GM19467 (cell line): ENCODE data around the gene ARL4C.

Experiments
- ATAC-seq: cut with Tn5 transposase; IDR thresholded peaks from one replicate; pipeline ENCODE4 v1.9.1; 2021; ENCODE audit warnings: mild to moderate bottlenecking, moderate library complexity; ENCODE audit not compliant: unreplicated experiment

ARL4C gene

GRCh38 chr2:234496835-234497593 lies at the start of gene ARL4C:
ARL4C (minus strand) TSS chr2:234497081; CDS start chr2:234496586, 495 bp downstream.
- ATAC-seq, result peak; percentile 49

GRCh38 chr2:234544659-234545611 lies 48.1 kb upstream of the ARL4C start:
- no peak for ATAC-seq

GRCh38 chr2:234542742-234543141 lies 45.9 kb upstream of the ARL4C start:
- no peak for ATAC-seq

GRCh38 chr2:234537929-234538328 lies 41.0 kb upstream of the ARL4C start:
- no peak for ATAC-seq

GRCh38 chr2:234536178-234536965 lies 39.5 kb upstream of the ARL4C start:
- ATAC-seq, result no peak

- ATAC-seq, result no peak
Measured at GRCh38 chr2:234535464-234535863, 38.6 kb upstream of the ARL4C start.

- ATAC-seq, result no peak
Measured at GRCh38 chr2:234534515-234534914, 37.6 kb upstream of the ARL4C start.

- no peak for ATAC-seq
Measured at GRCh38 chr2:234533626-234534025, 36.7 kb upstream of the ARL4C start.

- ATAC-seq, result no peak
Measured at GRCh38 chr2:234528410-234529148, 31.7 kb upstream of the ARL4C start.

- no peak for ATAC-seq
Measured at GRCh38 chr2:234526711-234527110, 29.8 kb upstream of the ARL4C start.

- ATAC-seq, result no peak
Measured at GRCh38 chr2:234521536-234521935, 24.7 kb upstream of the ARL4C start.

GRCh38 chr2:234518986-234519642 lies 22.2 kb upstream of the ARL4C start:
- ATAC-seq, result no peak

- no peak for ATAC-seq
Measured at GRCh38 chr2:234517971-234518370, 21.1 kb upstream of the ARL4C start.

GRCh38 chr2:234514873-234515638 lies 18.2 kb upstream of the ARL4C start:
- ATAC-seq, result no peak

GRCh38 chr2:234514099-234514498 lies 17.2 kb upstream of the ARL4C start:
- ATAC-seq, result no peak

GRCh38 chr2:234512884-234513669 lies 16.2 kb upstream of the ARL4C start:
- no peak for ATAC-seq

GRCh38 chr2:234502919-234503285 lies 6.0 kb upstream of the ARL4C start:
- ATAC-seq, result no peak

GRCh38 chr2:234502285-234502918 lies 5.5 kb upstream of the ARL4C start:
- no peak for ATAC-seq
